HG02885 (cell line): ENCODE data around the gene FOS.

Source experiments
- ATAC-seq: cut with Tn5 transposase; IDR thresholded peaks from one replicate; pipeline ENCODE4 v1.9.1; 2021; ENCODE audit warnings: mild to moderate bottlenecking; ENCODE audit not compliant: unreplicated experiment, poor library complexity

FOS gene

DNA sequence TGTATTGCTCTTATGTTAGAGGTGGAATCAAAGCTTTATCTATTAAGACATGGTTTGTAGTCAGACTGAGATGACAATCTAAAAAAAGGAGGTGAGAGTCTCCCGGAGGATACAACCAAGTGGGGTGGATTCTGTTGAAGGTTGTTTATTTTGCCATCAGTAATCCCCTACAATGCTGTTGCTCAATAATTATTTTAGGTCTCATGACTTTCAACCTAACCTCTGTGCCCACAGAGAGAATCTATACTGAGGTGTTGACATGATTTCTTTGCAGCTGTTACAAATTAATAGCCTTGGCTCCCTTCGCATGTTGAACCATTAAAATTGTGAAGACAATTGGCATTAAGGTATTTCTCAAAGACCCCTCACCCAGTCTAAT, 28.7 kb upstream of the FOS start:
- peak; percentile 10 for ATAC-seq

- no peak for ATAC-seq
These were observed 27.8 kb upstream of the FOS start for GRCh38 chr14:75250800-75251199.

DNA sequence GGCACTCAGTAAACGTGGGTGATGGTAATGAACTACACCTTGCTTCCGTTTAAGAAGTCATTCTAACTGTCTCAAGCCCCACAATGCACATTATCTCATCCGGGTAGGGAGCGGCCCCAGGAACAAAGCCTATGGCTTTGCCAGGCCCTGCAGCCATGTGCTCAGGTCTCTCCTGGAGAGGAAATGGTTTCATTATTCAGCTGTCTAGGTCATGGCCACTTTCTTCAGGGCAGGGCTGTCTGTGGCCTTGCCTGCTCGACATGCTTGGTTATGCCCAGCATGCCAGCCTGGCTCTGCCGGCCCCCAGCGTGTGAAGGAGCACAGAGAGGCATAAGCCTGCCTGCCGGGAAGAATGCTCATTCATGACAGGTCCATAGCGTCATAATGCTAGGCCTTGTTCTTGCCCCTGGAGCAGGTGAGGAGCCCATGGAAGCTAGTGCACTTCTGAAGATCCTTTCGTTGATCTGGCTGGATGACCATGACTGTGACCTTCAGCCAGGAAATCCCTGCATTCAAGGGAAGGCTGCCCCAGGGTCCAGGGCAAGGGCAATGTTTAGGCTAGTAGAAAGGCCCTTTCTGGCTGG, 26.3 kb upstream of the FOS start:
- ATAC-seq = no peak

DNA sequence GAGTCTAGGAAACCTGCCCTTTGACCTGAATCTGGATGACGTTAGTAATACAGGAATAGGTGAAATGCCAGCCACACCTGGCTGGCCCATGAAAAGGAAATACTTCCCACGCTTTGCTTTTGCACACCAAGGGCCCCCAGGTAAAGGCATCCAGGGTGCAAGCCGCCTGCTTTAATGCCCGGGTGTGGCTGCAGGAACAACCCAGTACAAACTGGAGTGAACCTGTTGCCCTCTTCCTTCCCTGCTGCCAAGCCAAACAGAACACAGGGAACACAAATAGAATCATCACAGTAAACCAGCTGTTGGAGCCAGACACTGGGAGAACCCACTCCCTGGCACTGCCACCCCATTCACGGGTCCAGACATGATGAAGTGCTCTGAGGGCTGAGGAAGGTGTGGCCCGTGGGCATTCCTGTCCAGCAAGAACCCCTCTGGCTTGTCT, 24.2 kb upstream of the FOS start:
- no peak for ATAC-seq

DNA sequence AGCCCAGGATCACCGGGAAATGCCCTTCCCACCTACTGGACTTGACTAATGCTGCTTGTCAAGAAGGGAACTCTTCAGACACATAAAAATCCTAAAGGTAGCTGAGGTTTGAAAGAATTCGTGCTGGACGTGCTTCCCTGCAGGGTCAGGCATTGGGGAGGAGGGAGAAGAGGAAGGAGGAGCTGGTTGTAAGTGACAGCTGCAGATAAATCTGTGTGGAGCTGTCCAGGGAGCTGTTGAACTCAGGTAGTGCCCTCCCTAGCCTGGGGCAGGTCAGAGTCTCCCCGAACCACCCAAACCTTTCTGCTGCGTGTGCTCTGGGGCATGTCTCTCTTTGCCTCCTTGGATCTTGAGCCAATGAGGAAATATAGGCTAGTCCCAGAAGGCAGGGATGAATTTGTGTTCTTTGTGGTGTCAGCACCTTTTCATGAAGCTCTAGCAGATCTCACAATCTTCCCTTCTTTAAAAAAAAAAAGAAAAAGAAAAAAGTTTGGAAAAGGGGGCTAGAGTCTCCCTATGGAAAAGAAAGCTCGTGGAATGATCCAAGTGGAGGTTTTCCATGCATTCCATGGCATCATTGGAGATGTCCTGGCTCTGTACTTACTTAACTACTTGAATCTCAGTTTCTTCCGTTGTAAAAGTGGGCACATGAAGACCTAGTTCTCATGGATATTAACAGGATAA, 23.6 kb upstream of the FOS start:
- no peak for ATAC-seq

DNA sequence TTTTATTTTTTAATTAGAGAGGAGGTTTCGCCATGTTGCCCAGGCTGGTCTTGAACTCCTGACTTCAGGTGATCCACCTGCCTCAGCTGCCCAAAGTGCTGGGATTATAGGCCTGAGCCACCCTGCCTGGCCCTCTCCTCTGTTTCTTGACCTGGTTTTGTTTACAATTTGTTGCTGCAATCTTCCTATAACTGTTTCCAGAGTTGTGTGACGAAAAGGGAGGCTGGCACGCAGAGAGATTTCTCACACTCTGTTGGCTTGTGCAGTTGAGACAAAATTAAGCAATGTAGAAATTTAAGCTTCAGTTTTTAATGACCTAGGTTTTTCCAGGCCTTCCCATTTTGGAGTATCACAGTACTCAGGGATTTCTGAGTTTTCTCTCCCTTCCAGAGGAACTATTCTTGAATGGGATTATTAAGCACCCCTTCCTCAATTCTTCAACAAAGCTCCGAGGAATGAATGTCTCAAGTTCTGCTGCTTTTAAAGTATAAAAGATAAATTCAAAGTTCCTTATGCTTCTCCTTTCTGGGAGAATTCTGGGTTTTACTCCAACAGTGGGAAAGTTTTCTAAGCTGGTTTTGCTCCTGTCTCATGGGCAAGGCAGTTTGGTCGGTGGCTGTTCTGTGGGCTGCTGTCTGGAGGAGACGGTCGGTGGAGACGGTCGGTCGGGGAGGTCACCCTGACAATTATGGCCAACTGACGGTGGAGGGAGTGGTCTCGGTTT, 20.4 kb upstream of the FOS start:
- ATAC-seq = no peak

- peak; percentile 98 for ATAC-seq
These were observed 19.7 kb upstream of the FOS start for GRCh38 chr14:75258803-75259509.

DNA sequence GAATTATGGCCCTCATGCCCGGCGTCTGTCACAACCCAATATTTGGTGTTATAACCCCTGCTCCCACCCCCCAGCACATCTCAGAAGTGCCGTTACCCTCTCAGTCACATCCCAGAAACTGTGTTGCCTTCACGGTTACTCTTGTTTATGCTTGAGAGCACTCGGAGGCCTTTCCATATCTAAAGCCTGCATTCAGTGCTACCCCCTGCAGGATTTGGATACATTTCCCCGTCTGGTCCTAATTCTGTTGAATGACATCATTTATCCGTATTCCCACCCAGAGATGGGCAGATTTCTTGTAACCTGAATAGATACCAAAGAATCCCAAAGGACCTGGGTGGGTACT, 19.1 kb upstream of the FOS start:
- ATAC-seq = no peak

- no peak for ATAC-seq
These were observed 18.4 kb upstream of the FOS start for GRCh38 chr14:75260025-75260763.

- ATAC-seq = no peak
These were observed 16.8 kb upstream of the FOS start for GRCh38 chr14:75261820-75262219.

GRCh38 chr14:75262641-75263040, 16.0 kb upstream of the FOS start:
- no peak for ATAC-seq

GRCh38 chr14:75264036-75264435, 14.6 kb upstream of the FOS start:
- ATAC-seq = no peak

DNA sequence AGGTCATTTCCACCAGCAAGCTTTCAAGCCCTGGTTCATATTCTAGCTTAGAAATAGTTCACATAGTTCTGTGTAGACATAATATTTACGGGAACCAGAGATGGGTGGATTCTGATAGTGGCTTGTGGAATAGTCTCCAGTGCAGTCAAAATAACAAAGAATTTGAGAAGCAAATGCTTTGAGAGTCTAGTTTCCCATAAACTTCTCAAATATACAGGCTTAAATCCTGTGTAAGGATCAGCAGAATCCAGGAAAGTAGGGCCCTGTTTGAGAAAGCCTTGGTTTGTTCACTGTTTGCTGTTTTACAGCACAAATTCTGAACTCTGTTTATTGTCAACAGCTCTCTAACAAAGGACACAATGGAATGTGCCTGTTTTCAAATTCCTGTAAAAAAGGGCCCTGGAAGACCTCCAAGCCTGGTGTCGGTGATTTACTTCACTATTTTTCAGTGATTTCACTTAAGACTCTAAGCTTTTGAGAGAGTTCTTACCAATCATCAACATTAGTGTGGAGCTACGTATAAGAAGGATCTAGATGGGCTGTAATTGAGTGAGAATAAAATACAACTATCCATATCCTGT, 11.4 kb upstream of the FOS start:
- no peak for ATAC-seq

GRCh38 chr14:75268633-75269550, 9.7 kb upstream of the FOS start:
- ATAC-seq = no peak

DNA sequence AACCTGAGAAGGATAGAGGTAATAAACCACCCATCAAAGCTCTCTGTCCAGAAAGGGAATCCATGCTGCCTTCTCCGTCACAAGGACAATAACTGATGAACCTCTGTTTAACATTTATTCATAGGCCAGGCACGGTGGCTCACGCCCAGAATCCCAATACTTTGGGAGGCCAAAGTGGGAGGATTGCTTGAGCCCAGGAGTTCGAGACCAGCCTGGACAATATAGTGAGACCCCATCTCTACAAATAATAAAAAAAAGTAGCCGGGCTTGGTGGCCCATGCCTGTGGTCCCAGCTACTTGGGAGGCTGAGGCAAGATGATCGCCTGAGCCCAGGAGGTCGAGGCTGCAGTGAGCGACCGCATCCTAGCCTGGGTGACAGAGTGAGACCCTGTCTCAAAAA, 7.1 kb upstream of the FOS start:
- no peak for ATAC-seq

- no peak for ATAC-seq
These were observed 5.2 kb upstream of the FOS start for GRCh38 chr14:75273272-75274049.

GRCh38 chr14:75274050-75274898, 4.4 kb upstream of the FOS start:
- no peak for ATAC-seq
